Measurements from ENCODE around the gene FGF3. TPM values are rescaled to one million over a fixed set of nuclear protein-coding genes. Genes with fewer than 3 reads are reported as not detected.

Gene FGF3
- total and polyA plus RNA-seq, 8 donors: not detected

DNA sequence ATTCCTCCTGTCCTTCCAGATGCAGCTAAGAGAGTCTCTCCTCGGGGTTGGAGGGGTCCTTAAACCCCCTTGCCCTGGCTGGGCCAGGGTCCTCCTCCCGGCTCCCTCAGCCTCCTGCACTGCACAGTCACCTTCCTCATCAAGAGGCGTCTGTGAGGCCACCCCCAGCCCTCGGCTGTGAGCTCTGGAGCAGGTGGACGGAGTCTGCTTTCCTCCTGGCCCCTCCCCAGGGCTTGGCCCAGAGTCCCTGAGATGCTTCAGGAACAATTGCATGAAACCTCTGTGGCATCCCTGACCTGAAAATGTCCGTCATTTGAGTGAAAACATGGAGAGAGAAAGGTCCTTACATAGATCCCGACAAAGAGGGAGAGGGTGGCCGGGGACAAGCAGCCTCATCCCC, 6.7 kb upstream of the FGF3 start:
- TF ChIP-seq EP300 (IDR thresholded peaks at IDR 0.05): no peak
- TF ChIP-seq POLR2AphosphoS5 (IDR thresholded peaks at IDR 0.05): no peak
- TF ChIP-seq, protein P1, sequence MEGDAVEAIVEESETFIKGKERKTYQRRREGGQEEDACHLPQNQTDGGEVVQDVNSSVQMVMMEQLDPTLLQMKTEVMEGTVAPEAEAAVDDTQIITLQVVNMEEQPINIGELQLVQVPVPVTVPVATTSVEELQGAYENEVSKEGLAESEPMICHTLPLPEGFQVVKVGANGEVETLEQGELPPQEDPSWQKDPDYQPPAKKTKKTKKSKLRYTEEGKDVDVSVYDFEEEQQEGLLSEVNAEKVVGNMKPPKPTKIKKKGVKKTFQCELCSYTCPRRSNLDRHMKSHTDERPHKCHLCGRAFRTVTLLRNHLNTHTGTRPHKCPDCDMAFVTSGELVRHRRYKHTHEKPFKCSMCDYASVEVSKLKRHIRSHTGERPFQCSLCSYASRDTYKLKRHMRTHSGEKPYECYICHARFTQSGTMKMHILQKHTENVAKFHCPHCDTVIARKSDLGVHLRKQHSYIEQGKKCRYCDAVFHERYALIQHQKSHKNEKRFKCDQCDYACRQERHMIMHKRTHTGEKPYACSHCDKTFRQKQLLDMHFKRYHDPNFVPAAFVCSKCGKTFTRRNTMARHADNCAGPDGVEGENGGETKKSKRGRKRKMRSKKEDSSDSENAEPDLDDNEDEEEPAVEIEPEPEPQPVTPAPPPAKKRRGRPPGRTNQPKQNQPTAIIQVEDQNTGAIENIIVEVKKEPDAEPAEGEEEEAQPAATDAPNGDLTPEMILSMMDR (IDR thresholded peaks at IDR 0.05): no peak
- no peak for TF ChIP-seq POLR2A (IDR thresholded peaks at IDR 0.05)
- 48 to 68% (median 62%) methylated on average over 8 of the region's 8 CpGs for WGBS, 5 donors
- Histone ChIP-seq H3K4me1 (no peaks in the 10 kb centered on the region), H3K27me3 (peaks cover 0 to 63% (median 9%) of the 10 kb centered on the region in 3 donors), H3K36me3 (no peaks in the 10 kb centered on the region), H3K9me3 (peaks cover 0 to 9% (median 4%) of the 10 kb centered on the region in 4 donors), H3K27ac (no peak overlapping the region), H3K4me3 (no peak overlapping the region)
- no peak for DNase-seq
- intact Hi-C loops (cut with DNase I; ENCODE audit: low total_unique reads): no loop called here

DNA sequence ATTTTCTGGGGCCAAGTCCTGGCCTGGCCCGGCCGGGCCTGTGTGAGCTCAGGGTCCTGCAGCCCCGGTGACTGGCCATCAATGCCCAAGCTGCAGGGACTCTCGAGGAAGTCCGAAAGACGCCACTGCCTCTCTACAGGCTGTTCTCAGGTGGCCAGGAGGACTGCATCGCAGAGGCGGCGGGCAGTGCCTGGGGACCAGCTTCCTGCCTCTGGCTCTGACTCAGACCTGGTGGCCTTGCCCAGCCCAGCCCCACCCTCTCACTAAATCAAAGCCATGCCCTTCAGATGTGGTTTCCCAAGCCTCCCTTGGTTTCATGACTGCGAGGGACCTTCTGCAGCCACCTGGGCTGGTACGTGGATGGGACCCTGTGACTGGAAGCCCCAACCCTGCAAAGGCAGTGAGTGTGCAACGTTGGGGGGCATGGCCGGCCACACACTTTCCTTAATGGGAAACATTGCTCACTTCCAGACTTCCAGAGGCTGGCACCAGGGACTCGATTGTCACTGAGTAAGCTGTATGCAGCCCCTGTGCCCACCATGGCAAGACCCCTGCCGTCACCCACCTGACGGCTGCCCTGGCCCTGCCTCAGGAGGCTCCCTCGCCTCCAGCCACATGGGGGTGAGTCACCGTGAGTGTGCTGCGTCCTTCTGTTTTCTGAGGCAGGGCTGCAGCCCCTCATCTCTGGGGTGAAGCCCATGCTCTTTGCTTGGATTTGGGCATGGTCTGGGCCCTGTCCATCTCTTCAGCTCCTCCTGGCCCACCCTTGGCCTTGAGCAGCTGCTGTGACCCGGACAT, 6.0 kb upstream of the FGF3 start:
- intact Hi-C loops (cut with DNase I; ENCODE audit: low total_unique reads): no loop called here

DNA sequence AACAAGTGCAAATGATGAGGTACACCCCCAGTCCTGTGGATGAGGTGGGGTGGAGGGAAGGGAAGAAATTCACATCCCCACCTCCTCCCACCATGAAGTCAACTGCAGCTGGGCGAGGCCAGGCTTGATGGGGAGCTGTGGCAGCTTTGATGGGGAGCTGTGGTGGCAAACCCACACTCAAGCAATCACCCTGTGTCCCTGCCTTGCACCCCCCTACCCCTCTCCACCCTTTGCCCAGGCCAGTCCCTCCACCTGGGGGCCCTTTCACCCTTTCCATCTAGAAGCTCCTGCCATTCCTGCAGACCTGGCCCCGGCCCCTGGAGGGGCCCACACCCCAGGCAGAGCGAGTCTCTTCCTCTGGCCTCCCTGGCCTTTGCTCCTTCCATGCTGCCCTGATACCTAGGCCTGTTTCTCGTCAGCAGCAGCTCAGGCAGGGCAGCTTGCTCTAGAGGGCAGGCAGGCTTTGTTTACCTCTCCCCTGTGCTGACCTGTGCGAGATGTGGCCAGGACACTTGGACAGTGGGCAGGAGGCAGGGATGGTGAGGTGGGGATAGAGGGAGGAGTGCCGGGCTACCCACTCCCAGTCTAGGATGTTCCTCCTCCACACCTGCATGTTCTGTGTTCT, 4.5 kb upstream of the FGF3 start:
- Histone ChIP-seq H3K9me3 (peaks cover 0 to 9% (median 4%) of the 10 kb centered on the region in 4 donors), H3K36me3 (no peaks in the 10 kb centered on the region), H3K4me1 (peaks cover 0 to 9% (median 0%) of the 10 kb centered on the region in 4 donors), H3K4me3 (no peak overlapping the region), H3K27ac (no peak overlapping the region), H3K27me3 (peaks cover 7 to 78% (median 29%) of the 10 kb centered on the region in 3 donors)
- WGBS, 5 donors: 49 to 60% (median 58%) methylated on average over 6 of the region's 6 CpGs
- no peak for DNase-seq
- intact Hi-C loops (cut with DNase I; ENCODE audit: low total_unique reads): no loop called here
- no peak for TF ChIP-seq EP300 (IDR thresholded peaks at IDR 0.05)
- TF ChIP-seq POLR2A (IDR thresholded peaks at IDR 0.05): no peak
- TF ChIP-seq, protein P1 (IDR thresholded peaks at IDR 0.05): no peak
- TF ChIP-seq POLR2AphosphoS5 (IDR thresholded peaks at IDR 0.05): no peak

More for the DNA sequence above, 6.0 kb upstream of the FGF3 start:
- H3K27me3 ChIP-seq: peaks cover 0 to 64% (median 15%) of the 10 kb centered on the region in 3 donors
- 66 to 77% (median 72%) methylated on average over 11 to 20 of the region's 20 CpGs for WGBS, 5 donors
- no peak overlapping the region for H3K4me3 ChIP-seq
- H3K27ac ChIP-seq: no peak overlapping the region
- TF ChIP-seq, protein P1 (IDR thresholded peaks at IDR 0.05): no peak
- TF ChIP-seq POLR2A (IDR thresholded peaks at IDR 0.05) (no peak), EP300 (IDR thresholded peaks at IDR 0.05) (no peak), POLR2AphosphoS5 (IDR thresholded peaks at IDR 0.05) (no peak)
- DNase-seq: peak; percentile 45 to 53
- H3K36me3 ChIP-seq: no peaks in the 10 kb centered on the region
- H3K4me1 ChIP-seq: no peaks in the 10 kb centered on the region
- peaks cover 0 to 9% (median 4%) of the 10 kb centered on the region in 4 donors for H3K9me3 ChIP-seq

DNA sequence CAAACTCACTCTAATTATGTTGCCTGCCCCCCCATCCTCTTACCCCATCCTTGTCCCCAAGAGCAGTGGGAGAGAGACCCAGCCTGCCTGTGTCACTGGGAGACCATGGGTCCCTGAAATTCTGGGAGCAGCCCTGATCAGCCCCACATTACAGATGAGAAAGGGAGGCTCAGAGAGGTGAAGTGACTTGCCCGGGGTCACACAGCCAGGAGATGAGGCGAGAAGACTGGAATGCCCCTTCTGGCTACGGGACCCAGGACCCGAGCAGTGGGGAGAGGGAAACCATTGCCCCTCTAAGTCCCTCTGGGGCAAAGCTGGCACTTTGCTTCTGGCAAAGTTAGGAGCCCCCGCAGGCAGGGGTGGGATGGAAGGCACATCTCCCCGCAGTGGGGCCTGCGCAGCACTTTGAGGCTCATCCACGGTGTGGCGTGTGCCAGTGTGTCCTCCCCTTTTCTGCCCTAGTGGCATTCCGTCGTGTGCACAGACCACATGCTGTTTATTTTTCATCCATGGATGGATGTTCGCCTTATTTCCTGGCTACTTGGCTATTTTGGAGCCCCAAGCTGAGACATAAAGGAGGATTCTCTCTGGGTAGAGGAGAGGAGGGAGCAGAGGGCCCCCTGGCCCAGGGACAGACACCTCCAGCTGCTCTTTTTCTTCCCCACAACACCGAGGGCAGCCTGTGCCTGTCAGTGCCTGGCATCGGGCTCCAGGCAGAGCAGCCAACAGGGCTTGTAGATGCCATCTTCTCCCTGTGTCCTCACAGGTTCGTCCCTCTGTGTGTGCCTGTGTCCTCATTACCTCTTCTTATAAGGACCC, 3.7 kb upstream of the FGF3 start:
- WGBS, 5 donors: 65 to 73% (median 70%) methylated on average over 12 to 15 of the region's 15 CpGs
- no peak for DNase-seq
- peaks cover 0 to 18% (median 2%) of the 10 kb centered on the region in 4 donors for H3K4me1 ChIP-seq
- peaks cover 0 to 9% (median 4%) of the 10 kb centered on the region in 4 donors for H3K9me3 ChIP-seq
- intact Hi-C loops (cut with DNase I; ENCODE audit: low total_unique reads): no loop called here
- H3K27ac ChIP-seq: no peak overlapping the region
- peaks cover 15 to 87% (median 38%) of the 10 kb centered on the region in 3 donors for H3K27me3 ChIP-seq
- no peak overlapping the region for H3K4me3 ChIP-seq
- H3K36me3 ChIP-seq: no peaks in the 10 kb centered on the region
- no peak for TF ChIP-seq EP300 (IDR thresholded peaks at IDR 0.05)
- TF ChIP-seq POLR2A (IDR thresholded peaks at IDR 0.05): no peak
- TF ChIP-seq, protein P1 (IDR thresholded peaks at IDR 0.05): no peak
- no peak for TF ChIP-seq POLR2AphosphoS5 (IDR thresholded peaks at IDR 0.05)

Measured in stomach (tissue), 9 donors.